ENCODE measurements around the gene ST6GAL2.

DNA sequence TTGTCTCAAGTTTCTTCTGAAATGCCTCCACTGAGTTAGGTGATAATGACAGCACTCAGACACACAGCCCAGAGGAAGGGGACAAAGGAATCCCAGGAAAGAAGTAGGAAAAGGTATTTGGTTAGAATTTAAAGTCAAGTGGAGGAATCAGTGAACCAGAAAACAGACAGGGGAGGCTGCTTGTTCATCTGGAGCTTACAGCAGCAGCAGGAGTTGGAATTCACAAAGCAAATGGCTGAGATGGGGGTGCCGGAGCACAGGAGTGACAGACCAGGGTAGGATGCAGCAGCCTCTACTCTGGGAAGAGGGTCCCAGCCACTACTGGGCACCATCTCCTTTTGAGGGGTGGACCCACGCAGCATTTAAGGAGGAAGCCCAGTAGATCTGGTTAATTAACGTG, 104.8 kb downstream of the ST6GAL2 start:
- TF ChIP-seq, protein P1, sequence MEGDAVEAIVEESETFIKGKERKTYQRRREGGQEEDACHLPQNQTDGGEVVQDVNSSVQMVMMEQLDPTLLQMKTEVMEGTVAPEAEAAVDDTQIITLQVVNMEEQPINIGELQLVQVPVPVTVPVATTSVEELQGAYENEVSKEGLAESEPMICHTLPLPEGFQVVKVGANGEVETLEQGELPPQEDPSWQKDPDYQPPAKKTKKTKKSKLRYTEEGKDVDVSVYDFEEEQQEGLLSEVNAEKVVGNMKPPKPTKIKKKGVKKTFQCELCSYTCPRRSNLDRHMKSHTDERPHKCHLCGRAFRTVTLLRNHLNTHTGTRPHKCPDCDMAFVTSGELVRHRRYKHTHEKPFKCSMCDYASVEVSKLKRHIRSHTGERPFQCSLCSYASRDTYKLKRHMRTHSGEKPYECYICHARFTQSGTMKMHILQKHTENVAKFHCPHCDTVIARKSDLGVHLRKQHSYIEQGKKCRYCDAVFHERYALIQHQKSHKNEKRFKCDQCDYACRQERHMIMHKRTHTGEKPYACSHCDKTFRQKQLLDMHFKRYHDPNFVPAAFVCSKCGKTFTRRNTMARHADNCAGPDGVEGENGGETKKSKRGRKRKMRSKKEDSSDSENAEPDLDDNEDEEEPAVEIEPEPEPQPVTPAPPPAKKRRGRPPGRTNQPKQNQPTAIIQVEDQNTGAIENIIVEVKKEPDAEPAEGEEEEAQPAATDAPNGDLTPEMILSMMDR (IDR thresholded peaks at IDR 0.05) = no peak
- TF ChIP-seq POLR2A (IDR thresholded peaks at IDR 0.05) (no peak), EP300 (IDR thresholded peaks at IDR 0.05) (no peak)

Data from tibial nerve (tissue), 4 donors.